HUES48 (cell line): ENCODE measurements around the gene NAXD.
A peak's percentile ranks its signal among the peaks of the same experiment; 100 is the strongest.
"Not testable (repeated sequence)": the region's sequence is repeated elsewhere in the genome, so short reads cannot be mapped to it uniquely, and the experiment has no call there.

Experiments
- H3K27ac ChIP-seq: one replicate; pipeline ENCODE4 v1.7.0; 2013; ENCODE audit warnings: low read depth, low read length, inconsistent platforms
- H3K27me3 ChIP-seq: 2 replicates; pipeline ENCODE4 v1.6.1; 2013; ENCODE audit warnings: mild to moderate bottlenecking, low read length; ENCODE audit not compliant: control insufficient read depth, insufficient read depth
- H3K36me3 ChIP-seq: 2 replicates; pipeline ENCODE4 v1.6.1; 2013; ENCODE audit warnings: low read length; ENCODE audit not compliant: control insufficient read depth, insufficient read depth
- H3K4me1 ChIP-seq: 2 replicates; pipeline ENCODE4 v1.6.1; 2013; ENCODE audit warnings: mild to moderate bottlenecking, low read length; ENCODE audit not compliant: control insufficient read depth, insufficient read depth
- H3K4me3 ChIP-seq: 2 replicates; pipeline ENCODE4 v1.5.1; 2013; ENCODE audit warnings: mild to moderate bottlenecking, low read depth, low read length
- H3K9ac ChIP-seq: 2 replicates; pipeline ENCODE4 v1.6.1; 2013; ENCODE audit warnings: mild to moderate bottlenecking, low read depth, low read length, moderate library complexity
- H3K9me3 ChIP-seq: 2 replicates; pipeline ENCODE4 v1.6.1; 2013; ENCODE audit warnings: low read length; ENCODE audit not compliant: control insufficient read depth, insufficient read depth

The NAXD gene

DNA sequence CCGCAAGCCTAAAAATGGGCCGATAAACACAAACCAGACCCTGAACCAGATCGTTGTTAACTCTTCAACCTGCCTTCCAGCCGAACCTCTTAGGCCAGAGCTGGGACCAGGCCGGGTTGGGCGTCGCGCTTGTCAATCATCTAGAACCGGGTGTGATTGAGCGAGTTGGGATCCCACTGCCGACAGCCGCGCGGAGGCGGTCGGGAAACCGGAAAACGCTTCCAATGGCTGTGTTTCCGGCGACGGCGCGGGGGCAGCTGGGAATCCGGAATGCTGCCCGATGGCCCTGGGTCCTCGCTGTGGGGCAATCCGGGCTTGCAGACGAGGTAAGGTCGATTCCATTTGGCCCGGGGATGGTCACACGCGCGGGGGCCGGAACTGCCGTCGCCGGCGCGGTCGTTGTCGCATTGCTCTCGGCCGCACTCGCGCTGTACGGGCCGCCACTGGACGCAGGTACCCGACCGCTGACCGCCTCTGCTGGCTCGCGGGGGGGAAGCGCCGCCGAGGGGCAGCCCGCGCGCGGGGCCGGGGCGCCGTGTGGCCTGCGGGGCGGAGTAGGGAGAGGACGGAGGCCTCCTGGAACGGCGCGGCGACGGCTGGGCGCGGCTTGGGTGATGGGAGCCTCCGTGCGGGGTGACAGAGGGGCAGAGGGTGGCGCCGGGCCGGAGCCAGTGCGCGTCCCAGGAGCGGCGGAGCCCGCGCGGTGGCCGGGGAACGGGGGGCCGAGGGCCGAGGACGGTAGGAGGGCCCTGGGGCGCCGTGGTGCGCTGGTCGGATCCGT is at the start of gene NAXD:
NAXD (plus strand) TSS at position 224 of the 781 bp plus-strand sequence; CDS start at position 281, 57 bp downstream.
- H3K27me3 ChIP-seq, result no peaks in the 10 kb centered on the region
- peaks cover 32% of the 10 kb centered on the region for H3K4me1 ChIP-seq
- H3K36me3 ChIP-seq, result no peaks in the 10 kb centered on the region
- peak within 1 kb of the TSS; percentile 73 for H3K9ac ChIP-seq
- H3K27ac ChIP-seq, result peak within 1 kb of the TSS; percentile 69
- no peaks in the 10 kb centered on the region for H3K9me3 ChIP-seq
- H3K4me3 ChIP-seq, result peak within 1 kb of the TSS; percentile 88

DNA sequence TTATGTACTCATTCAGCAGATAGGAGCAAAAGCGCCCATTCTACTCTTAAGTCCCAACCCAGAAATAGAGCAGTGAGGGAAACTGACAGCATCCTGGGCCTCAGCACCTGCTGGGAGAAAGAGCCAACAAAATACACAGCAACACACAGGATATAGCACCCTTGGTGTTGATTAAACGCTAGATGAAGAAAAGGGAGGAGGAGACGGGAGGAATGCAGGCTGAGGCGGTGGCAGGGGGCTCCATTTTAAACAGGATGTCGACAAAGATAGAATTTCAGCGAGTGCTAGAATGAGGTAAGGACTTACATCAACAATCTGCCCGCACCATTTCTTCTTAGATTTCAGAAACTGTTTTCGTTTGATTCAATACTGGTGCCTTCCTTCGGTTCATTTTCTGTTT is 49.2 kb upstream of the NAXD start:
- no peak overlapping the region for H3K4me3 ChIP-seq
- H3K27ac ChIP-seq, result no peak overlapping the region
- H3K4me1 ChIP-seq, result peaks cover 6% of the 10 kb centered on the region
- no peaks in the 10 kb centered on the region for H3K9me3 ChIP-seq
- no peaks in the 10 kb centered on the region for H3K36me3 ChIP-seq
- no peak overlapping the region for H3K9ac ChIP-seq
- peaks cover 7% of the 10 kb centered on the region; the same call in 1 of the 2 replicates for H3K27me3 ChIP-seq

DNA sequence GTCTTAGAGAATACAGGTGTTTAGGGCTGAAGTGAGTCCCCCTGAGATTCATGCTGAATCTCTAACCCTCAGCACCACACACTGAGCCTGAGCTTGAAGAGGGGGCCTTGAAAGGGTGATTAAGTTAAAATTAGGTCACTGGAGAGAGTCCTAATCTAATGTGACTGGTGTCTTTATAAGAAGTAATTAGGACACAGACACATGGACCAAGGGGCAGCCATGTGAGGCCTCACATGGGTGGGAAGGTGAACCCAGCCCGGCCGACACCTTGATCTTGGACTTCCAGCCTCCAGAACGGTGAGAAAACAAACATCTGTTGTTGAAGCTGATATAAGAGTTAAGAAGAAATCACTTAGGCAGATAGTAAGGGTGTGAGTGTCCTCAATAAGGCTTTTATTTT is 46.7 kb upstream of the NAXD start:
- Histone ChIP-seq H3K4me3 (no peak overlapping the region), H3K9me3 (no peaks in the 10 kb centered on the region), H3K9ac (no peak overlapping the region), H3K27me3 (no peaks in the 10 kb centered on the region), H3K27ac (no peak overlapping the region), H3K4me1 (peaks cover 6% of the 10 kb centered on the region; the same call in 1 of the 2 replicates), H3K36me3 (no peaks in the 10 kb centered on the region)

DNA sequence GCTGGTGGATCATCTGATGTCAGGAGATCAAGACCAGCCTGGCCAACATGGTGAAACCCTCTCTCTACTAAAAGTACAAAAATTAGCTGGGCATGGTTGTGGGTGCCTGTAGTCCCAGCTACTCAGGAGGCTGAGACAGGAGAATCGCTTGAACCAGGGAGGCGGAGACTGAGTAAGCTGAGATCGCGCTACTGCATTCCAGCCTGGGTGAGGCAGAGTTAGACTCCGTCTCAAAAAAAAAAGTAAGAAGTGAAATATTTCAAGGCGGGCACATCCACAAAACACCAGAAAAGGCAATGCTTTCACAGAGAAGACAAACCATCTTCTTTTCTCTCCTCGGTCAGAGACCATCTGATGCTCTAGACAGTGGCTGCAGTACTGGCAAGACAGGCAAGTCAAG is 45.4 kb upstream of the NAXD start:
- not testable (repeated sequence) for H3K9me3 ChIP-seq, H3K4me3 ChIP-seq, H3K27ac ChIP-seq, H3K9ac ChIP-seq, H3K27me3 ChIP-seq, H3K4me1 ChIP-seq, H3K36me3 ChIP-seq

DNA sequence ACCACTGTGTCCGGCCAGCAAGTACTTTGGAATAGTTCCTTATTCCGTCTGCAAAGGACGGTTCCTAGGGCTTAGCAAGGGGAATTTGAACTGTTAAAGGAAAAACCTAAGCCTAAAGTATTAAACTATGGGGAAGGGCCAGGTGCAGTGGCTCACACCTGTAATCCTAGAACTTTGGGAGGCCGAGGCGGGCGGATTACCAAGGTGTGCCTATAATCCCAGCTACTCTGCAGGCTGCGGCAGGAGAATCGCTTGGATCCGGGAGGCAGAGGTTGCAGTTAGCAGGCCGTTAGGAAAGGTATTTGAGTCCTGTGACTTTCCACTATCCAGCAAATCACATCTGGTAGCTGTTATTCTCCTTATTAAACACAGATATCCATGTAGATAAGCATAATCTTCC is 44.5 kb upstream of the NAXD start:
- no peaks in the 10 kb centered on the region for H3K27me3 ChIP-seq
- no peaks in the 10 kb centered on the region for H3K36me3 ChIP-seq
- no peak overlapping the region for H3K4me3 ChIP-seq
- peaks cover 7% of the 10 kb centered on the region for H3K4me1 ChIP-seq
- H3K9ac ChIP-seq, result no peak overlapping the region
- no peaks in the 10 kb centered on the region for H3K9me3 ChIP-seq
- no peak overlapping the region for H3K27ac ChIP-seq

DNA sequence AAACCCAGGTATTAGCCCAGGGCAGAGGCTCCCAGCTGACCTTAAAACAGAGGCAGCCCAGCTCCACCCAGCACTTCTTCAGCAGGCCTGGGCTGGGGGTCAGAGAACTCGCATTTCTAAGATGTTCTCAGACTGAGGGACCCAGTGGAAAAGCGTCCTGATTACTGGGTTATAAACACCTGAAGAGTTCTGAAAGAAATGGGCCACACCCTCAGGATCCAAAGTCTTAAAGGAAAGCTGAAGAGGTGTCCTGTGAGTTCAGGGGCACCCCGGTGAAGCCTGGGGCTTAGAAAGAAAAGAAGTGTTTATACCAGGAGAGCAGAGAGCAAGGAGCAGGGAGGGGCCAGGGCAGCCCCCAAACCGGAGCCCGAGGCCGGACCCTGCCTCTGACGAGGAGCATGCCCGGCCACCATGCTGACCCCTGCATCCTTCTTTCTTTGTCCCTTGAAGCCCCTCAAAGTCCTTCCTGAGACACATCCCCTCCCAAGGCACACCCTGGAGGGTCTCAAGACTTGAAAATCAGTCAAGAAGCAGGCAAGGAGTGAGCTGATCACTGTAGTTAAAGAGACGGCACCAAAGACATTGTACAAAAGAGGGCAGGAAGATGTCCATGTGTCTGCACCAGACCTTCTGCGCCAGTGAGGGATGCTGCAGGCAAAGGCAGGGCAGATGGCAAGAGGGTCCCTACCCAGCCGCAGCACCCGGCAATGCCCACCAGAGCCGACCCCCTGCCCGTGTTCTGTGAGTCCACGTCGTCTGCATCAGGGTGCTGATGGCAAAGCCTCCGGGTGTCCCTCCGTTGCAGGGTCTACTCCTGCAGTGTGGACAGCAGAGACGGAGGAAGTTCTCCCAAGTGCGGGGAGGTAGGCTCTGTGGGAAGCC is 43.2 kb upstream of the NAXD start:
- Histone ChIP-seq H3K27ac (no peak overlapping the region), H3K27me3 (no peaks in the 10 kb centered on the region), H3K4me1 (peaks cover 7% of the 10 kb centered on the region), H3K9me3 (no peaks in the 10 kb centered on the region), H3K36me3 (no peaks in the 10 kb centered on the region), H3K4me3 (no peak overlapping the region), H3K9ac (no peak overlapping the region)

DNA sequence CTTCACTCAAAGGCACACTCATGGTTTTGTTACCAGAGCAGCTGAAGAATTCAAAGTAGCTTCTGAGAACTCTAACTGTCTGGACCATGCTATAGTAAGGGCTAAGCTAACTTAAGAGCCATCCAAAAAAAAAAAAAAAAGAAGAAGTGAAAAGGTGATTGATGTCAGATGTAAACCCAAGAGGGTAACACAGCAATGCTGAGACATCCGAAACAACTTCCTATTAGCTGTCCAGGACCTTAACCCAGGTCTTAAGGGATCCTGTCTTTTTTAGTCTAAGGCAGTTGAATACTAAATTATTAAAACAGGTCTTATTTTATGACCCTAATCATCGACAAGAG is 42.6 kb upstream of the NAXD start:
- Histone ChIP-seq H3K27ac (no peak overlapping the region), H3K4me3 (no peak overlapping the region), H3K36me3 (no peaks in the 10 kb centered on the region), H3K9ac (no peak overlapping the region), H3K9me3 (no peaks in the 10 kb centered on the region), H3K27me3 (no peaks in the 10 kb centered on the region), H3K4me1 (peaks cover 7% of the 10 kb centered on the region)

DNA sequence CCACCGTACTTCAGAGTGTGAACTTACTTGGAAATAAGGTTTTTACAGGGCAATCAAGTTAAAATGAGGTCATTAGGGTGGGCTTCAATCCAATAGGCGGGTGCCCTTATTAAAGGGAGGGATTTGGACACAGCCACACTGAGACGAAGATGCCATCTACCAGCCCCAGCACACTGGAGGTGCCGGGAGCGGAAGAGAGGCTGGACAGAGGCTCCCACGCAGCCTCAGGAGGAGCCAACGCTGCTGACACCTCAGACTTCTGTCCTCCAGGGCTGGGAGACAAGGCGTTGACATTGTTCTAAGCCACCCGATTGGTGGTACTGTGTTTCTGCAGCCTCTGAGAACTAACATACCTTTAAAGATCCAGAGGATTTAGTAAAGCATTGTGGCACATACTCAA is 41.2 kb upstream of the NAXD start:
- Histone ChIP-seq H3K4me3 (no peak overlapping the region), H3K4me1 (peaks cover 7% of the 10 kb centered on the region), H3K27ac (no peak overlapping the region), H3K27me3 (no peaks in the 10 kb centered on the region), H3K9ac (no peak overlapping the region), H3K9me3 (no peaks in the 10 kb centered on the region), H3K36me3 (no peaks in the 10 kb centered on the region)

DNA sequence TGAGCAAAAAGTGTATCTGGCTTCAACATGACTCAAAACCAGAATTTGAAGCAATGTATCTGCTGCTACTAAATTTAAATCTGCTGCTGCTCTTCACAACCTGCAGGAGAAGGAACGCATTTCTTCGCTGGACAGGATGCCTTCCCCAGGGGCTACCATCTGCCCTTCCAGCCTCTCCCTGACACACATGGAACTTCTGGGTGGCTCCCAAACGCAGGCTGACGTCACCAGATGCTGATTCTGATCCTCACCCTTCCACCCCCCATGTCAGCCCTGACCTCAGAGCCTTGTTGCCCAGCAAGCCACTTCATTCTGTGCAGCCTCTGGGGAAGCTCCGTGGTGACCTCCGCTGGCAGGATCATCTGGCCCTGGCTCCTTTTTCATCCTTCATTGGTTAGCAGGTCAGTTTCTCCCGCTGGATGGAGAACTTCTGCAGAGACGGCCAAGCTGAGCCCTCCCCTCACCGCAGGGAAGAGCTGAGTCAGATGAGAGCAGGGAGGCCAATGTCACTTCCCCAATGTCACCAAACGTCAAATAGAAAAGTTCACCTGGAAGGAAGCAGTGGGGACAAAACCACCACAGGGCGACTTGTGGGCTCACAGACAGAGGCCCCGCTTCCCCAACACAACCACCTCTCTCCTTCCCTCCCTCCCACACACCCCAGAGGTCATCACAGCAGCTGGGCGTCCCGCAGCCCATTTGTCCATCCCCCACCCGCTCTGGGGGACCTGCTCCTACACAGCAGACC is 39.8 kb upstream of the NAXD start:
- H3K9ac ChIP-seq, result 0 out of 2 replicates have a peak overlapping the region, but pooled peaks have one; percentile 12
- H3K27ac ChIP-seq, result no peak overlapping the region

DNA sequence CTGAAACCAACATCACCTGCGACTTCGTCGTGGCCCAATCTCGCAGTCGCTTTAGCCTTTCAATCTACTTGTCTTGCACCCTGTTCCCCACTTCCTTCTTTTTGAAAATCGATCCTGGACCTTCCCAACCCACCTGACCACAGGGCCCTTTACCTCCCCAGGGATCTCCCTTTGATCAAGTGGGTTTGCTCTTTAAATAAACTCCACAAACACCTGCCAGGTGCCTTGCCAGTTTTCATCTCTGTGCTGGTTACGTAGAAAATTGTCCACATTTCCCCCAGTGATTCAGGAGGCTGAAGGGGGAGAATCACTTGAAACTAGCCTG is 39.3 kb upstream of the NAXD start:
- H3K36me3 ChIP-seq, result no peaks in the 10 kb centered on the region
- H3K9ac ChIP-seq, result no peak overlapping the region
- H3K27ac ChIP-seq, result no peak overlapping the region
- peaks cover 7% of the 10 kb centered on the region for H3K4me1 ChIP-seq
- no peaks in the 10 kb centered on the region for H3K9me3 ChIP-seq
- H3K4me3 ChIP-seq, result no peak overlapping the region
- H3K27me3 ChIP-seq, result no peaks in the 10 kb centered on the region

More for the DNA sequence above, 39.8 kb upstream of the NAXD start:
- H3K9me3 ChIP-seq, result no peaks in the 10 kb centered on the region
- H3K36me3 ChIP-seq, result no peaks in the 10 kb centered on the region
- H3K4me3 ChIP-seq, result no peak overlapping the region
- H3K4me1 ChIP-seq, result peaks cover 7% of the 10 kb centered on the region
- H3K27me3 ChIP-seq, result no peaks in the 10 kb centered on the region
